Stimulated activated memory B cell treated with anti-CD40 and anti-IgM and Interleukin-4, amounts not matched to agents 10 μg/mL and 1 μg/mL and 100 μg/mL, for 72 hours (primary cell): ENCODE results near the gene SH3GLB1.

Experiments used
- ATAC-seq: fragments of 150-1000 bp; cut with Tn5 transposase; 2 replicates; pipeline ENCODE4 v1.10.0; 2021
- H3K27ac Mint-ChIP-seq: one replicate; pipeline ENCODE4 v1.8.0; 2022; ENCODE audit warnings: mild to moderate bottlenecking, mixed read lengths
- H3K27me3 Mint-ChIP-seq: one replicate; pipeline ENCODE4 v1.8.0; 2022; ENCODE audit warnings: mixed read lengths
- H3K36me3 Mint-ChIP-seq: one replicate; pipeline ENCODE4 v1.8.0; 2022; ENCODE audit warnings: mixed read lengths
- H3K4me1 Mint-ChIP-seq: one replicate; pipeline ENCODE4 v1.8.0; 2022; ENCODE audit warnings: mixed read lengths
- H3K4me3 Mint-ChIP-seq: one replicate; pipeline ENCODE4 v1.8.0; 2022; ENCODE audit warnings: mild to moderate bottlenecking, moderate library complexity, mixed read lengths
- H3K9me3 Mint-ChIP-seq: one replicate; pipeline ENCODE4 v1.8.0; 2022; ENCODE audit warnings: mixed read lengths

The SH3GLB1 gene

DNA sequence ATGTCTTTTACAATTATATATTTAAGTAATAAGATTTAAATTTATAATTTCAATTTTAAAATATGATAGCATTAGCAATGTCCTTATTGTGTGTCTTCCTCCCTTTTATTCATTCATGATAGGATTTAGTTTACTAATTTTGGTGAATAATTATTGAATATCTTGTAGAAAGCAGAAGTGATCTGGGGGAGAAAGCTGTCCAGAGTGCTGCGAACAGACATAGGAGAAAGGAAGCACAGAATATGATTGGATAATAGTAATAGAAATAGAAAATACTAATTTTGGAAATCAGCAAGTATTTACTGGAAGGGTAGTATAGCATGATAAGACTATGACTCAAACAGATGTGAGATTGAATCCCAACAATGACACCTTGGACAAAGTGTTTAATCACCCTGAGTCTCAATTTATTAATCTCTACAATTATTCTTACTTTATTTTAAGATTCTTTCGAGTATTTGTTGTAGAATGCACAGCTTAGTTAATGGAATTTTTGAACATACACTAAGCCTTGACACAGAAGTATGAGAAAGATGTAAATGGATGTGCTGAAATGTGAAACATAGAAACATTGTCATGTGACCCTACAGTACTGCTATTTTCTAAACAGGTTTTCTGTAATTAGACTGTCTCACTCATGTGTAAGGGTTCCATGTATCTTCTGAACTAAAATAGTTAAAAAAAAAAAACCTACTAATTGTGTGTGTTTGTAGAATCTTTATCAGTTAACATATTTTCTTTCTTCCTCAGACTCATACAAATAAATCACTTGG lies 7.9 kb downstream of the SH3GLB1 start:
- Mint-ChIP-seq H3K9me3 (no peaks in the 10 kb centered on the region), H3K4me3 (no peak overlapping the region), H3K4me1 (peaks cover 27% of the 10 kb centered on the region), H3K27me3 (no peaks in the 10 kb centered on the region), H3K36me3 (peaks cover 5% of the 10 kb centered on the region), H3K27ac (no peak overlapping the region)
- ATAC-seq: no peak

- Mint-ChIP-seq H3K27ac (peak overlapping the region; percentile 11), H3K4me3 (no peak overlapping the region), H3K9me3 (no peaks in the 10 kb centered on the region), H3K27me3 (no peaks in the 10 kb centered on the region), H3K4me1 (peaks cover 21% of the 10 kb centered on the region), H3K36me3 (no peaks in the 10 kb centered on the region)
- ATAC-seq: no peak
Observed at GRCh38 chr1:86713477-86713876, 9.1 kb downstream of the SH3GLB1 start.

DNA sequence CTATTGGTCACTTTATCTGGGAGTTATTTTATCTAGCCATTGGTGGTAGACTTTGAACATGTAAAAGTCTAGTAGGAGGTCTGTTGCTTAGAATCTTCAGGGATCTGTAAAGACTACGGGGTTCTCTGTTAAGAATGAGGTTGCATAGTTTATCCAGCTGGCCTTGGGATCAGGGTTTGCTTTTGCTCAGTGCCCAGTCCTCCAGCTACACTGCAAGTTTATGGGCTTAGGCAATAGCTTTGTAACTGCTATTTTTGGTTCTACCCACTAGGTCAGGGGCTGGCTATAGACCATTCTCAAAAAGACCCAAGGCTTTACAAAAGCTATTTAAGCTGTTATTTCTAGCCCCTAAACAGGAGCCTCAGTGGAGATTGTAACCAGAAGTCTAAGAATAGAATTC lies 9.8 kb downstream of the SH3GLB1 start:
- Mint-ChIP-seq H3K36me3 (no peaks in the 10 kb centered on the region), H3K4me3 (no peak overlapping the region), H3K4me1 (peaks cover 19% of the 10 kb centered on the region), H3K9me3 (no peaks in the 10 kb centered on the region), H3K27ac (peak overlapping the region; percentile 11), H3K27me3 (no peaks in the 10 kb centered on the region)
- no peak for ATAC-seq

GRCh38 chr1:86714561-86715244 lies 10.3 kb downstream of the SH3GLB1 start:
- Mint-ChIP-seq H3K4me1 (peaks cover 16% of the 10 kb centered on the region), H3K27ac (peak overlapping the region; percentile 11), H3K4me3 (no peak overlapping the region), H3K36me3 (no peaks in the 10 kb centered on the region), H3K27me3 (no peaks in the 10 kb centered on the region), H3K9me3 (no peaks in the 10 kb centered on the region)
- no peak for ATAC-seq

DNA sequence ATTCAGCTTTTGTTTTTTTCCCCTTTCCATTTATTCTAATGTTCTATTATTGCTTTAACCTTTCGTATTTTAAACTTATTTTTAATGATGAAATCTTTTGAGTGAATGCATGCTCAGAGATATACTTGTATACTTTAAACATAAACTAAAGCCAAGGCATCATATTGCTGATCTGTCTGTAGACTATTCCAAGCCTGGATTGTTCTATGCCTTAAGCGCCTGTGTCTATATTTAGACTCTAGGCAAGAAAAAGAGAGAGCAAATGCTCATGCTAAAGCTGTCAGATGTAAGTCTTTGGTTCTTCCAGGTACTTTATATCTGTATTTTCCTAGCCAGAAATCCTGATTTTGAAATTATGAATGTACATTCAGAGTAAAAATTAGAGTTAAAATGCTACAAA lies 14.4 kb downstream of the SH3GLB1 start:
- no peaks in the 10 kb centered on the region for H3K36me3 Mint-ChIP-seq
- H3K9me3 Mint-ChIP-seq: no peaks in the 10 kb centered on the region
- no peak overlapping the region for H3K27ac Mint-ChIP-seq
- ATAC-seq: no peak
- H3K4me1 Mint-ChIP-seq: peaks cover 10% of the 10 kb centered on the region
- no peak overlapping the region for H3K4me3 Mint-ChIP-seq
- no peaks in the 10 kb centered on the region for H3K27me3 Mint-ChIP-seq

DNA sequence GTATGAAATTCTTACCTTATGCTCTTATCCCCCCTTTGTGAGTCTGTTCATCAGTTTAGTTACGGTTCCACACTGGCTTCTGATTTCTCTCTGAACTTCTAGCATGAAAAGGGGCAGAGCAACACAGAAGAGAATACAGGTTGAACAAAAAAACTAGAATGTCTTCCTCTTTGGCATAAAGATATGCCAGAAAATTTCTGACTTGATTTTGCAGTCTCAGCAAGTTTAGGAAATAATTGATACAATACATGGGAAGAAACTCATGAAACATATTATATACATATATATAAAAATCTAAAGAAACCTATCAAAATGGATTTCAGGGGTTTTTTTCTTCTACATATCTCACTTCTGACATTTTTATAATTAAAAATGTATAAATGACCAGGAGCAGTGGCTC lies 27.0 kb downstream of the SH3GLB1 start:
- H3K27me3 Mint-ChIP-seq: no peaks in the 10 kb centered on the region
- ATAC-seq: no peak
- no peaks in the 10 kb centered on the region for H3K9me3 Mint-ChIP-seq
- no peak overlapping the region for H3K4me3 Mint-ChIP-seq
- no peaks in the 10 kb centered on the region for H3K4me1 Mint-ChIP-seq
- peaks cover 39% of the 10 kb centered on the region for H3K36me3 Mint-ChIP-seq
- no peak overlapping the region for H3K27ac Mint-ChIP-seq

DNA sequence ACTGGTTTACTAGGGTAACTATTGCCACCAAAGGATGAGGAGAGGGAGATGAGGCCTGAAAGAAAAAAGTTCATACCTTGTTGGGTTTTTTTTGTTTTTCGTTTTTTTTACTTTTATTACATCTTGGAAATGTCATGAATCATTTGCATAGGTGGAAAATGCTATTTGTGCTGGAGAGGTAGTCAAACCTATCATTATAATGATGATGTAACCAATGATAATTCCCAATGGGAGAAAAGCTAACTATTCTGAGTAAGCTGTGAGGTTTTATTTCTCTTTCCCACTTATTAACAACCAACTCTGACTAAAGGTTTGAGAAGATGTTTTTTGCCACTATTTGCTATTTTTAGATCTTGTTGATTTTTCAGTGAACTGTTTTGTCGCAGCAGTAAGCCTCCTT lies 29.0 kb downstream of the SH3GLB1 start:
- H3K4me3 Mint-ChIP-seq: no peak overlapping the region
- no peaks in the 10 kb centered on the region for H3K4me1 Mint-ChIP-seq
- ATAC-seq: no peak
- peaks cover 33% of the 10 kb centered on the region for H3K36me3 Mint-ChIP-seq
- H3K9me3 Mint-ChIP-seq: no peaks in the 10 kb centered on the region
- no peaks in the 10 kb centered on the region for H3K27me3 Mint-ChIP-seq
- no peak overlapping the region for H3K27ac Mint-ChIP-seq

GRCh38 chr1:86739648-86740509 lies 35.5 kb downstream of the SH3GLB1 start:
- Mint-ChIP-seq H3K9me3 (no peaks in the 10 kb centered on the region), H3K27me3 (no peaks in the 10 kb centered on the region), H3K4me3 (no peak overlapping the region), H3K4me1 (no peaks in the 10 kb centered on the region), H3K27ac (no peak overlapping the region), H3K36me3 (peaks cover 32% of the 10 kb centered on the region)
- ATAC-seq: no peak

DNA sequence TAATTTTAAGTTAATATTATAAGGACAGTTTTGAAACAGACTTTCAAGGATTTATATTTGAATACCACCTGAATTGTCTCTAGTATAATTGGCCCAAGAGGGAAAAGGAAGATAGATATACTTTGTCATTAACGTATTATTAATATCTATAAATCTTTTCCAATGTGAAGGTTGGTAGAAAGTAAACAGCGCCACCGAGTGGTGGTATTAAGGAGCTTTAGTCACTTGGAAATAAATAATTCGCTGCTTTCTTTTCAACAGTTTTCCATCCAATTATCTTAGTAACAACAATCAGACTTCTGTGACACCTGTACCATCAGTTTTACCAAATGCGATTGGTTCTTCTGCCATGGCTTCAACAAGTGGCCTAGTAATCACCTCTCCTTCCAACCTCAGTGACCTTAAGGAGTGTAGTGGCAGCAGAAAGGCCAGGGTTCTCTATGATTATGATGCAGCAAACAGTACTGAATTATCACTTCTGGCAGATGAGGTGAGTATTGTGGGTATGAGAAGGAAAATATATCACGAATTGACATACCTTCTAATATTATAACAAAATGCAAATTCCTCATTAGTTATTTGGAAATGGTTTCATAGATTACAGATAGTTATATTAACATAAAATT lies 37.7 kb downstream of the SH3GLB1 start:
- H3K9me3 Mint-ChIP-seq: no peaks in the 10 kb centered on the region
- peaks cover 36% of the 10 kb centered on the region for H3K36me3 Mint-ChIP-seq
- no peak for ATAC-seq
- no peak overlapping the region for H3K27ac Mint-ChIP-seq
- no peaks in the 10 kb centered on the region for H3K4me1 Mint-ChIP-seq
- no peaks in the 10 kb centered on the region for H3K27me3 Mint-ChIP-seq
- no peak overlapping the region for H3K4me3 Mint-ChIP-seq

- Mint-ChIP-seq H3K27me3 (no peaks in the 10 kb centered on the region), H3K4me1 (no peaks in the 10 kb centered on the region), H3K9me3 (no peaks in the 10 kb centered on the region), H3K4me3 (no peak overlapping the region), H3K36me3 (peaks cover 28% of the 10 kb centered on the region), H3K27ac (no peak overlapping the region)
- ATAC-seq: no peak
Observed at GRCh38 chr1:86747304-86747703, 42.9 kb downstream of the SH3GLB1 start.

DNA sequence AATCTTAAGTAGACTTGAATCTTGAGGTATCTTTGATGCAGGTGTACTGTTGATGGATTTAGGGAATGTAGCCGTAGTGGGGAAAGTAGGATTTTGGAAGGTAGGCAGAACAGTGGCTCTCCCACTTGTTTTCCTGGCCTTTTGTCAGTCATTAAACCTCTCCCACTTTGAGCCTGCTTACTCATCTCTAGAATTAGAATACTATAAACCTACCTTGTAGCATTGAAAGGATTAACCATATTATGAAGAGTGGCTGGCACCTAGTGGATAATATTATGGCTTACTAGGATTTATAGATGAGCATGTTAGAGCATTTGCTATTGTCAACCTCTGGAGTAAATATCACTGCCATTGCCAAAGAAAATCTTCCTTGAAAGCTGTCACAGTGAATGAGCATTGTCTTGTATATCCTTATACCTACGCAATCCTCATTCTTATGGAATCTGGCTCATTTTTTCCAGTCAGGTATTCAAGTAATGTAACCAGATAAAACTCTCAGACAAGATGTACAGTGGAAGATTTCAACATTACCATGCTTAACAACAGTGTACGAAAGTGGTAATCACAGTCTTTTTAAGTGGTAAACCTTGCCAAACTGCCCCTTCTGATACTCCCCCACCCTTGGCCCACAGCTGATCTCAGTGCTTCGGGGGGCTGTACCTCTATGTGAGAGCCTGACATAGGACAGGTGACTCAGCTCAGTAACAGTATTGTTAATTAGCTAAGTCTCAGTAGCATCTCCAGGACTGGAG lies 44.4 kb downstream of the SH3GLB1 start:
- Mint-ChIP-seq H3K27me3 (no peaks in the 10 kb centered on the region), H3K4me1 (no peaks in the 10 kb centered on the region), H3K4me3 (no peak overlapping the region), H3K36me3 (peaks cover 28% of the 10 kb centered on the region), H3K27ac (no peak overlapping the region), H3K9me3 (no peaks in the 10 kb centered on the region)
- ATAC-seq: no peak

- no peak for ATAC-seq
- Mint-ChIP-seq H3K36me3 (peaks cover 16% of the 10 kb centered on the region), H3K4me1 (peaks cover 8% of the 10 kb centered on the region), H3K27ac (no peak overlapping the region), H3K4me3 (no peak overlapping the region), H3K27me3 (peaks cover 10% of the 10 kb centered on the region), H3K9me3 (no peaks in the 10 kb centered on the region)
Observed at GRCh38 chr1:86750076-86750475, 45.7 kb downstream of the SH3GLB1 start.

GRCh38 chr1:86750530-86750929 lies 46.2 kb downstream of the SH3GLB1 start:
- Mint-ChIP-seq H3K27me3 (peaks cover 10% of the 10 kb centered on the region), H3K27ac (no peak overlapping the region), H3K4me1 (peaks cover 12% of the 10 kb centered on the region), H3K9me3 (no peaks in the 10 kb centered on the region), H3K36me3 (peaks cover 12% of the 10 kb centered on the region), H3K4me3 (no peak overlapping the region)
- ATAC-seq: no peak

- H3K27me3 Mint-ChIP-seq: peaks cover 10% of the 10 kb centered on the region
- no peak for ATAC-seq
- H3K27ac Mint-ChIP-seq: no peak overlapping the region
- peaks cover 19% of the 10 kb centered on the region for H3K4me1 Mint-ChIP-seq
- H3K36me3 Mint-ChIP-seq: no peaks in the 10 kb centered on the region
- H3K4me3 Mint-ChIP-seq: no peak overlapping the region
- H3K9me3 Mint-ChIP-seq: no peaks in the 10 kb centered on the region
Observed at GRCh38 chr1:86751923-86752322, 47.5 kb downstream of the SH3GLB1 start.
